K562 (cell line): ENCODE results near the gene INSR. TPM values are rescaled to one million over a fixed set of nuclear protein-coding genes. Genes with fewer than 3 reads are reported as not detected.

Experiments used
- ATAC-seq: fragments of 200-7000 bp; cut with Tn5 transposase; 3 replicates; pipeline ENCODE4 v1.9.1; 2020; ENCODE audit warnings: moderate library complexity
- BruUV-seq: library from RNA; stranded (reverse); fragments of 400-500 nt; replicated peaks from 2 replicates; lab custom pipeline; 2021; lab: Mats Ljungman, UMichigan
- CTCF ChIA-PET: fragments of 300-600 bp; formaldehyde crosslinking; extraction: SDS; loops from one replicate; lab custom pipeline; 2021; ENCODE audit warnings: low intra/inter-chr PET ratio; lab: Yijun Ruan, JAX
- POLR2A ChIA-PET: fragments of 300-600, 350-650 bp; sonication (Branson Sonifier 250); formaldehyde crosslinking; extraction: SDS; loops from one replicate; lab custom pipeline; 2021; ENCODE audit warnings: antibody characterized with exemption, inconsistent platforms; lab: Yijun Ruan, JAX
- DNase-seq, 4 experiments: peaks; one replicate each; pipeline versions ENCODE4 v3.0.0 to v3.0.0-alpha.2; 2011 to 2018; ENCODE audit warnings: low spot score in 3 of 4, mixed read lengths in 3 of 4; ENCODE audit errors: extremely low read depth in 1 of 4
- FAIRE-seq: peaks from 2 replicates; lab custom pipeline; 2011; peaks lifted over from hg19 to GRCh38; lab: Jason Lieb, UNC
- H2AFZ ChIP-seq: 2 replicates; pipeline ENCODE4 v1.6.0; 2011; ENCODE audit warnings: low read depth, low read length, control low read depth, inconsistent platforms
- H3K27ac ChIP-seq: fragments of 200-600 bp; 3 replicates; pipeline ENCODE4 v1.8.0; 2011; ENCODE audit warnings: low read depth, mild to moderate bottlenecking, control low read depth, inconsistent platforms, low read length, moderate library complexity, mixed read lengths; ENCODE audit errors: extremely low read depth
- H3K27me3 ChIP-seq, 2 experiments: fragments of 300-600 bp in 1 of 2; 2 replicates in 1 of 2; 3 replicates in 1 of 2; pipeline versions ENCODE4 v1.6.0 to v1.8.0; 2011; ENCODE audit warnings: inconsistent platforms in 2 of 2, low read length in 2 of 2, mild to moderate bottlenecking in 1 of 2, mixed read lengths in 1 of 2, moderate library complexity in 1 of 2; ENCODE audit not compliant: control insufficient read depth in 2 of 2, insufficient read depth in 2 of 2
- H3K36me3 ChIP-seq: fragments of 300-600 bp; 3 replicates; pipeline ENCODE4 v1.8.0; 2011; ENCODE audit warnings: mild to moderate bottlenecking, low read length, inconsistent platforms; ENCODE audit not compliant: control insufficient read depth, insufficient read depth
- H3K4me1 ChIP-seq, 2 experiments: fragments of 200-600 bp in 1 of 2; replicated peaks in 1 of 2; 2 replicates in 1 of 2; 3 replicates in 1 of 2; pipeline versions ENCODE4 v1.5.1 to v1.8.0; 2011; ENCODE audit warnings: inconsistent platforms in 2 of 2, low read length in 2 of 2, mild to moderate bottlenecking in 1 of 2, mixed read lengths in 1 of 2, moderate library complexity in 1 of 2; ENCODE audit not compliant: control insufficient read depth in 2 of 2, insufficient read depth in 2 of 2
- H3K4me2 ChIP-seq: 2 replicates; pipeline ENCODE4 v1.6.1; 2011; ENCODE audit warnings: low read length, control low read depth, inconsistent platforms, mixed read lengths; ENCODE audit not compliant: insufficient read depth
- H3K4me3 ChIP-seq: fragments of 200-600 bp; sonication (generic), shearing (Covaris generic); 2 replicates; pipeline ENCODE4 v1.5.1; 2016; ENCODE audit warnings: control low read depth, inconsistent platforms
- H3K79me2 ChIP-seq: fragments of 200-600 bp; 3 replicates; pipeline ENCODE4 v1.8.0; 2011; ENCODE audit warnings: low read length, inconsistent platforms; ENCODE audit not compliant: control insufficient read depth, insufficient read depth
- H3K9ac ChIP-seq, 2 experiments: 2 replicates each; pipeline versions ENCODE4 v1.6.0 to v1.6.1; 2011; ENCODE audit warnings: low read depth in 2 of 2, low read length in 2 of 2, control low read depth in 1 of 2, inconsistent platforms in 1 of 2, mild to moderate bottlenecking in 1 of 2, mixed read lengths in 1 of 2; ENCODE audit not compliant: insufficient read depth in 1 of 2
- H3K9me1 ChIP-seq: one replicate; pipeline ENCODE4 v1.6.0; 2011; ENCODE audit warnings: inconsistent platforms, mild to moderate bottlenecking, low read length, moderate library complexity; ENCODE audit not compliant: control insufficient read depth, insufficient read depth
- H3K9me3 ChIP-seq: replicated peaks from 2 replicates; pipeline ENCODE4 v1.5.1; 2011; ENCODE audit warnings: low read depth, low read length, inconsistent platforms; ENCODE audit not compliant: control insufficient read depth, insufficient read depth
- H4K20me1 ChIP-seq: replicated peaks from 2 replicates; pipeline ENCODE4 v1.6.1; 2011; ENCODE audit warnings: low read length, inconsistent platforms, mixed read lengths; ENCODE audit not compliant: control insufficient read depth, insufficient read depth
- FOXA1 ChIP-seq: fragments of 450-650 bp; IDR thresholded peaks from 2 replicates; pipeline ENCODE4 v1.6.1; 2016; ENCODE audit warnings: mild to moderate bottlenecking, borderline replicate concordance
- HNRNPUL1 ChIP-seq: fragments of 200-400 bp; formaldehyde crosslinking; IDR thresholded peaks from 2 replicates; pipeline ENCODE4 v1.6.1; 2017; ENCODE audit warnings: low read length
- LCOR ChIP-seq: sonication (generic); formaldehyde crosslinking; IDR thresholded peaks from 2 replicates; pipeline ENCODE4 v1.8.0; 2022; ENCODE audit warnings: mild to moderate bottlenecking, missing genetic modification reagents
- SAFB ChIP-seq: fragments of 200-400 bp; formaldehyde crosslinking; IDR thresholded peaks from 2 replicates; pipeline ENCODE4 v1.6.1; 2017; ENCODE audit warnings: low read depth, low read length, borderline replicate concordance
- THRAP3 ChIP-seq: fragments of 450-650 bp; IDR thresholded peaks from 2 replicates; pipeline ENCODE4 v1.6.1; 2016; ENCODE audit warnings: mild to moderate bottlenecking, inconsistent platforms, borderline replicate concordance
- THRB ChIP-seq: fragments of 450-650 bp; formaldehyde crosslinking; conservative IDR thresholded peaks from 2 replicates; pipeline ENCODE4 v1.4.0; 2022; ENCODE audit warnings: mild to moderate bottlenecking, missing genetic modification characterization
- USF2 ChIP-seq: sonication (generic); formaldehyde crosslinking; IDR thresholded peaks from 2 replicates; pipeline ENCODE4 v1.5.0; 2020; ENCODE audit warnings: missing genetic modification reagents
- ZNF785 ChIP-seq: fragments of 250-450 bp; sonication (Bioruptor Pico); IDR thresholded peaks from 2 replicates; pipeline ENCODE4 v1.4.0; 2020; ENCODE audit warnings: mild to moderate bottlenecking
- WGBS: fragments of 100-300 bp; shearing (Covaris generic); methylation state at CpG from one replicate; pipeline ENCODE4 v1.1.6; 2016; ENCODE audit warnings: low coverage, mixed read lengths; ENCODE audit not compliant: insufficient coverage; ENCODE audit errors: missing lambda C conversion rate; 5-methylcytosine and 5-hydroxymethylcytosine counted together
- in situ Hi-C: fragments of 300-500 bp; cut with MboI; formaldehyde crosslinking; loops from 4 replicates; pipeline ENCODE4 v1.15.0; 2018; ENCODE audit warnings: inconsistent platforms, mixed read lengths
- intact Hi-C: fragments of 100-400 bp; cut with micrococcal nuclease; formaldehyde crosslinking; loops from 2 replicates; pipeline ENCODE4 v1.14.2; 2022
- polyA plus RNA-seq, 8 experiments: library from polyadenylated mRNA; depleted of rRNA in 4 of 8; stranded (reverse) in 5 of 8; unstranded in 3 of 8; fragments of >200 nt; fragmentation: Nextera tagmentation in 2 of 8; fragmentation: Illumina TruSeq in 1 of 8; extraction: Ambion mirVana in 2 of 8; extraction: Trizol in 1 of 8; gene quantifications; 2 replicates each; pipeline versions ENCODE4 v1.2.1 to v1.2.3, GENCODE V29; 2011 to 2014; ENCODE audit warnings: inconsistent platforms in 1 of 8, missing spikeins in 1 of 8
- total RNA-seq, 7 experiments: library from RNA; depleted of rRNA in 6 of 7; stranded (reverse); fragments of >200 nt in 6 of 7; fragmentation: Illumina TruSeq in 2 of 7; extraction: Trizol in 2 of 7; gene quantifications; 2 replicates each; pipeline versions ENCODE4 v1.2.1 to v1.2.3, GENCODE V29; 2011 to 2021; ENCODE audit warnings: low replicate concordance in 1 of 7

INSR gene
- total and polyA plus RNA-seq, 9 of the 15 experiments (the other 6 are each of a cell fraction or from before 2014, with no cell fraction given) = 0.04 to 0.88 (median 0.41) TPM

- no peak for ATAC-seq
- H3K9me3 ChIP-seq = 0 out of 2 replicates have a peak, but pooled peaks cover 2% of the 10 kb centered on the region
- no peak overlapping the region for H3K4me2 ChIP-seq
- no peaks in the 10 kb centered on the region for H3K36me3 ChIP-seq
- in situ Hi-C loops = loop anchor here (10.0 kb wide), 1 partner anchor 225 kb away; no protein-coding TSS in a partner anchor
- H2AFZ ChIP-seq = no peak overlapping the region
- BruUV-seq = no TSS peak
- intact Hi-C loops = no loop called here
- no peaks in the 10 kb centered on the region for H3K4me1 ChIP-seq
- H3K9me1 ChIP-seq = peaks cover 2% of the 10 kb centered on the region
- H3K4me3 ChIP-seq = no peak overlapping the region
- H3K79me2 ChIP-seq = no peaks in the 10 kb centered on the region
- WGBS = 2% methylated on average over 8 of the region's 8 CpGs
- no peak overlapping the region for H3K9ac ChIP-seq
- FAIRE-seq = no peak
- no peaks in the 10 kb centered on the region for H4K20me1 ChIP-seq
- ChIA-PET CTCF (no interaction called here), POLR2A (interaction anchor here (1.0 kb wide), 1 partner anchor 238 kb away, joined by 4 read pairs; no protein-coding TSS in a partner anchor)
- no peak overlapping the region for H3K27ac ChIP-seq
- H3K27me3 ChIP-seq = peaks cover 12 to 30% of the 10 kb centered on the region in 2 experiments; a peak in 4 of 5 replicates
- DNase-seq = no peak
- TF ChIP-seq SAFB = no peak
- no peak for TF ChIP-seq THRB (CRISPR knock-in tag)
- TF ChIP-seq LCOR (CRISPR knock-in tag) = no peak
- no peak for TF ChIP-seq THRAP3
- TF ChIP-seq FOXA1 = no peak
- TF ChIP-seq ZNF785 (CRISPR knock-in tag) = no peak
- TF ChIP-seq USF2 (CRISPR knock-in tag) = no peak
- TF ChIP-seq HNRNPUL1 = no peak
Measured at GRCh38 chr19:7109678-7110289, 184.4 kb downstream of the INSR start.
